Pancreas (tissue), 10 donors: ENCODE results near the gene SLC1A5. TPM values are rescaled to one million over a fixed set of nuclear protein-coding genes. Genes with fewer than 3 reads are reported as not detected.
"Not testable (repeated sequence)": the region's sequence is repeated elsewhere in the genome, so short reads cannot be mapped to it uniquely, and the experiment has no call there.

Experiments used
- ATAC-seq, 4 donors: fragments of 200-7000 bp; cut with Tn5 transposase; one replicate each; pipeline versions ENCODE4 v1.8.0 to v1.9.1; 2020; ENCODE audit warnings: mild to moderate bottlenecking in 4 of 4, moderate library complexity in 4 of 4
- DNase-seq, 6 donors: peaks; one replicate each; pipeline ENCODE4 v3.0.0-alpha.2; 2020
- FAIRE-seq: peaks from 2 replicates; lab custom pipeline; 2012; peaks lifted over from hg19 to GRCh38; lab: Jason Lieb, UNC
- H3K27ac ChIP-seq, 4 donors: fragments of 200-600 bp; sonication (generic); 1 replicate in 3 of 4; 2 replicates in 1 of 4; pipeline versions ENCODE4 v1.5.0 to v1.8.0; 2020
- H3K27me3 ChIP-seq, 4 donors: fragments of 200-600 bp; one replicate each; pipeline ENCODE4 v1.8.0; 2021
- H3K36me3 ChIP-seq, 3 donors: fragments of 200-600 bp; sonication (generic) in 1 of 3; one replicate each; pipeline versions ENCODE4 v1.5.0 to v1.8.0; 2020 to 2021
- H3K4me1 ChIP-seq, 3 donors: fragments of 200-600 bp; one replicate each; pipeline ENCODE4 v1.8.0; 2021
- H3K4me3 ChIP-seq, 4 donors: fragments of 200-600 bp; sonication (generic) in 2 of 4; one replicate each; pipeline versions ENCODE4 v1.5.0 to v1.8.0; 2020 to 2021
- H3K9me3 ChIP-seq, 4 donors: fragments of 200-600 bp; one replicate each; pipeline ENCODE4 v1.8.0; 2021
- WGBS, 2 donors: extraction: QIAGEN DNeasy Blood & Tissue Kit; methylation state at CpG; one replicate each; pipeline ENCODE4 v1.1.7; 2013; 5-methylcytosine and 5-hydroxymethylcytosine counted together
- intact Hi-C, 3 donors: fragments of 100-400 bp; cut with DNase I; formaldehyde crosslinking; loops; one replicate each; pipeline versions ENCODE4 v1.11.1 to v1.14.2; 2022
- polyA plus RNA-seq, 2 donors: library from polyadenylated mRNA; stranded (reverse); fragments of 200-250 nt; gene quantifications; one replicate each; pipeline ENCODE4 v1.2.3, GENCODE V29; 2013
- total RNA-seq, 6 donors: library from RNA; stranded (reverse); fragmentation: NEBNext Ultra II Directional in 4 of 6; extraction: Animal tissue kit (Norgen Biotek cat#: 25700) in 4 of 6; gene quantifications; one replicate each; pipeline versions ENCODE4 v1.2.1 to v1.2.4, GENCODE V29; 2021 to 2023
- TF ChIP-seq, protein P1 (sequence below), 4 donors: fragments of 200-600 bp; sonication (generic) in 3 of 4; IDR thresholded peaks; one replicate each; pipeline versions ENCODE4 v1.5.0 to v1.8.0; 2021; ENCODE audit warnings: antibody characterized with exemption in 4 of 4
- donor health status: healthy with polysubstance abuse.
- donor health status: DM: no; HTN: no; CAD: no; lungs with moderate emphysema.
- donor health status: DM: no; HTN: no; CAD: no.
- donor health status: control.
- donor health status: control.
- donor health status: Bipolar disorder and iron deficiency.
- donor health status: DM: yes; HTN: yes; CAD: no.
- donor health status: DM: no; HTN: no; CAD: no.
- donor health status: DM: no; HTN: no; CAD: no.
- donor health status: DM: yes; HTN: yes; CAD: no.

The SLC1A5 gene
- total and polyA plus RNA-seq, 8 donors: 8.6 to 148 (median 14.7) TPM

DNA sequence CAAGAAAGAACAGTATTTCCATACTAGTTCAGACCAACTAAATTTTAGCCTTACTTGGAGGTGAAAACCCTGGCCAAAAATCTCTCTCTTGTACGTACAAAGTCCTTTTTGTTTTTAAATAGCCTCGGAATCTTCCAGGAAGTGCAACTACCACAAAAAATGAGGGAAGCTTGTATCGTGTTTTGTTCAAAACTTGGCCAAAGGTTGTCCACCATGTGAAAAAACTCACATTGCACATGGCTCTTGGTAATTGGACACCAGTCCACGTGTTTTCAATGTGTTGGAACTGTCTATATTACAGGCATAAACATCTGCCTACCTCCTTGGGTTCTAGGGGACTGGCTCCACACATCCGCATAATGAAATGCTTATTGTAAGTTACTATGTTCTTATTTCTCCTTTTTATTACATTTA, 27.0 kb downstream of the SLC1A5 start:
- Histone ChIP-seq H3K36me3 (no peaks in the 10 kb centered on the region), H3K9me3 (no peaks in the 10 kb centered on the region), H3K27ac (peak overlapping the region; percentile 10 to 44 (median 28)), H3K4me3 (no peak overlapping the region), H3K4me1 (no peaks in the 10 kb centered on the region), H3K27me3 (no peaks in the 10 kb centered on the region)
- ATAC-seq (no peak), DNase-seq (no peak), FAIRE-seq (no peak)
- TF ChIP-seq, protein P1, sequence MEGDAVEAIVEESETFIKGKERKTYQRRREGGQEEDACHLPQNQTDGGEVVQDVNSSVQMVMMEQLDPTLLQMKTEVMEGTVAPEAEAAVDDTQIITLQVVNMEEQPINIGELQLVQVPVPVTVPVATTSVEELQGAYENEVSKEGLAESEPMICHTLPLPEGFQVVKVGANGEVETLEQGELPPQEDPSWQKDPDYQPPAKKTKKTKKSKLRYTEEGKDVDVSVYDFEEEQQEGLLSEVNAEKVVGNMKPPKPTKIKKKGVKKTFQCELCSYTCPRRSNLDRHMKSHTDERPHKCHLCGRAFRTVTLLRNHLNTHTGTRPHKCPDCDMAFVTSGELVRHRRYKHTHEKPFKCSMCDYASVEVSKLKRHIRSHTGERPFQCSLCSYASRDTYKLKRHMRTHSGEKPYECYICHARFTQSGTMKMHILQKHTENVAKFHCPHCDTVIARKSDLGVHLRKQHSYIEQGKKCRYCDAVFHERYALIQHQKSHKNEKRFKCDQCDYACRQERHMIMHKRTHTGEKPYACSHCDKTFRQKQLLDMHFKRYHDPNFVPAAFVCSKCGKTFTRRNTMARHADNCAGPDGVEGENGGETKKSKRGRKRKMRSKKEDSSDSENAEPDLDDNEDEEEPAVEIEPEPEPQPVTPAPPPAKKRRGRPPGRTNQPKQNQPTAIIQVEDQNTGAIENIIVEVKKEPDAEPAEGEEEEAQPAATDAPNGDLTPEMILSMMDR (IDR thresholded peaks at IDR 0.05): no peak
- 47 to 52% methylated on average over 5 of the region's 5 CpGs for WGBS, 2 donors
- intact Hi-C loops: no loop called here

DNA sequence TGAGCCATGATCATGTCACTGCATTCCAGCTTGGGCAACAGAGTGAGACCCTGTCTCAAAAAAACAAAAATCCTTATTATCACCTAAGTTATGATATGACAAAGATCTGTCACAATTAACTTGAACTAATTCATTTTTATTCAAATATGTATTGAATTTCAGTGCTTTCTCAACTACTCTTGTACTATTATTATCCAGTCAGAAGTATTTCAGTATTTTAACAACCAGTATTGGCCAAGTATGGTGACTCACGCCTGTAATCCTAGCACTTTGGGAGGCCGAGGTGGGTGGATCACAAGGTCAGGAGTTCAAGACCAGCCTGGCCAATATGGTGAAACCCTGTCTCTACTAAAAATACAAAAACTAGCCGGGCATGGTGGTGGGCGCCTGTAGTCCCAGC, 27.5 kb downstream of the SLC1A5 start:
- DNase-seq, H3K27me3 ChIP-seq, H3K4me1 ChIP-seq, FAIRE-seq, H3K9me3 ChIP-seq, H3K4me3 ChIP-seq, ATAC-seq, intact Hi-C loops, H3K36me3 ChIP-seq: not testable (repeated sequence)
- peak overlapping the region in 3 of 4 donors; percentile 10 to 28 (median 17) for H3K27ac ChIP-seq
- 65 to 83% methylated on average over 4 of the region's 4 CpGs for WGBS, 2 donors

DNA sequence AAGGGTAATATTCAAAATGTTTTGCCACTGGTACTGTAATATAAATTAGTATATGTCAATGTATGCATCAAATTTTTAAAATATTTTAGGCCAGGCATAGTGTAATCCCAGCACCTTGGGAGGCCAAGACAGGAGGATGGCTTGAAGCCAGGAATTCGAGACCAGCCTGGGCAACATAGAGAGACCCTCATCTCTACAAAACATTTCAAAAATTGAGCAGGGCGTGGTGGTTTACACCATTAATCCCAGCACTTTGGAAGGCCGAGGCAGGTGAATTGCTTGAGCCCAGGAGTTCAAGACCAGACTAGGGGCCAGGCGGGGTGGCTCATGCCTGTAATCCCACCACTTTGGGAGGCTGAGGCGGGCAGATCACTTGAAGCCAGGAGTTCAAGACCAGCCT, 28.0 kb downstream of the SLC1A5 start:
- FAIRE-seq (no peak), ATAC-seq (no peak), DNase-seq (no peak)
- no peak overlapping the region for H3K4me3 ChIP-seq
- no peaks in the 10 kb centered on the region for H3K27me3 ChIP-seq
- WGBS, 2 donors: 82 to 89% methylated on average over 5 of the region's 5 CpGs
- H3K36me3 ChIP-seq: no peaks in the 10 kb centered on the region
- no peak overlapping the region for H3K27ac ChIP-seq
- intact Hi-C loops: no loop called here
- TF ChIP-seq, protein P1 (IDR thresholded peaks at IDR 0.05): no peak
- no peaks in the 10 kb centered on the region for H3K4me1 ChIP-seq
- H3K9me3 ChIP-seq: no peaks in the 10 kb centered on the region

DNA sequence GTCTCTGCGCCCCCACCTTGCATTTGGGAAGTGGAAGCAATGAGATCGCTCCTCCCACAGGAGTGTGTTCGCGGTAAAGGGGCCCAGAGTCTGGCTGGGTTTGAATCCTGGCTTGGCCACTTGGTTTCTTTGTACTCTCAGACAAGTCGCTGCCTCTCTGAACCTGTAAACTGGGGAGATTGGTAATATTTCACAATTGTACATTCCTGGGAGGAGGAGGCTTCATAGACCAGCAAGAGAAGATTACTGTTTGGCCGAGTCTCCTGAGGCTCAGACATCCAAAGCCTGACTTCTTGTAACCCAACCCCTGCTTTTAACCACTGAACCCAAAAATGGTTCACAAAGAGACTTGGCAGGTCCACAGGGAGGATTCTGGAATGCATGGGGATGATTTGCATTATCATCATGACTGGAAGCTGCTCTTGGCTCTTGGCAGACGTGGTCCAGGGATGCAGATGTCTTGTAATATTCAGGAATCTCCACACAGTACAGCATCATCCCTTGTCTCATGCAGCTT, 28.5 kb downstream of the SLC1A5 start:
- H3K27ac ChIP-seq: no peak overlapping the region
- intact Hi-C loops: loop anchor here (5.0 to 10.0 kb wide), 3 partner anchors 75 to 235 kb away; no protein-coding TSS in a partner anchor
- WGBS, 2 donors: 78 to 80% methylated on average over 7 of the region's 7 CpGs

DNA sequence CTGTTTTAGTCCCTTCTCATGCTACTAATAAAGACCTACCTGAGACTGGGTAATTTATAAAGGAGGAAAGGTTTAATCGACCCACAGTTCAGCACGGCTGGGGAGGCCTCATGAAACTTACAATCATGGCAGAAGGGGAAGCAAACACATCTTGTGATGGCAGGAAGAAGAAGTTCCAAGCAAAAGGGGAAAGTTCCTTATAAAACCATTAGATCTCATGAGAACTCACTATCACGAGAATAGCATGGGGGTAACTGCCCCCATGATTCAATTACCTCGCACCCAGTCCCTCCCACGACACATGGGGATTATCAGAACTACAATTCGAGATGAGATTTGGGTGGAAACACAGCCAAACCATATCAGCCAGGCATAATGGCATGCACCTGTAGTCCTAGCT, 29.2 kb downstream of the SLC1A5 start:
- FAIRE-seq: no peak
- TF ChIP-seq, protein P1 (IDR thresholded peaks at IDR 0.05): no peak
- no peak overlapping the region for H3K4me3 ChIP-seq
- H3K36me3 ChIP-seq: no peaks in the 10 kb centered on the region
- no peaks in the 10 kb centered on the region for H3K27me3 ChIP-seq
- DNase-seq: no peak
- intact Hi-C loops: loop anchor here (5.0 to 10.0 kb wide), 3 partner anchors 76 to 236 kb away; no protein-coding TSS in a partner anchor
- H3K27ac ChIP-seq: no peak overlapping the region
- H3K9me3 ChIP-seq: no peaks in the 10 kb centered on the region
- no peaks in the 10 kb centered on the region for H3K4me1 ChIP-seq
- WGBS, 2 donors: 68 to 78% methylated on average over 6 of the region's 6 CpGs
- ATAC-seq: no peak

More for the DNA sequence above, 28.5 kb downstream of the SLC1A5 start:
- Histone ChIP-seq H3K4me3 (no peak overlapping the region), H3K36me3 (no peaks in the 10 kb centered on the region), H3K27me3 (no peaks in the 10 kb centered on the region), H3K4me1 (no peaks in the 10 kb centered on the region), H3K9me3 (no peaks in the 10 kb centered on the region)
- no peak for DNase-seq
- peak in 2 of 4 donors; percentile 6 to 24 for ATAC-seq
- TF ChIP-seq, protein P1 (IDR thresholded peaks at IDR 0.05): no peak
- no peak for FAIRE-seq
